SU-DHL-6 (cell line): ENCODE data around the gene PCDHA11.

Experiments
- H2AFZ ChIP-seq: fragments of 200-600 bp; sonication (generic); 2 replicates; pipeline ENCODE4 v1.6.1; 2014; ENCODE audit warnings: low read depth, mild to moderate bottlenecking, moderate library complexity, mixed read lengths, antibody characterized with exemption, low read length; ENCODE audit not compliant: severe bottlenecking
- H3F3A ChIP-seq: fragments of 200-600 bp; shearing (Covaris generic); 2 replicates; pipeline ENCODE4 v1.6.0; 2016; ENCODE audit warnings: antibody characterized with exemption, mild to moderate bottlenecking; ENCODE audit not compliant: insufficient read depth
- H3K27ac ChIP-seq: fragments of 200-600 bp; sonication (generic); 2 replicates; pipeline ENCODE4 v1.5.1; 2016; ENCODE audit warnings: low read depth, mild to moderate bottlenecking, low read length, moderate library complexity, mixed read lengths
- H3K27me3 ChIP-seq: fragments of 200-600 bp; sonication (generic), shearing (Covaris generic); 2 replicates; pipeline ENCODE4 v1.6.0; 2014; ENCODE audit warnings: mild to moderate bottlenecking, low read length
- H3K36me3 ChIP-seq: fragments of 200-600 bp; sonication (generic); 2 replicates; pipeline ENCODE4 v1.6.1; 2014; ENCODE audit warnings: mild to moderate bottlenecking, low read length, mixed read lengths
- H3K4me2 ChIP-seq: fragments of 300-600, 200-600 bp; shearing (Covaris generic), sonication (generic); 2 replicates; pipeline ENCODE4 v1.6.0; 2014; ENCODE audit warnings: low read length, low read depth, mild to moderate bottlenecking; ENCODE audit not compliant: poor library complexity, severe bottlenecking
- H3K4me3 ChIP-seq: fragments of 200-600 bp; sonication (generic); 2 replicates; pipeline ENCODE4 v1.5.1; 2014; ENCODE audit warnings: antibody characterized with exemption, low read length, mild to moderate bottlenecking, mixed read lengths; ENCODE audit not compliant: insufficient read depth, poor library complexity, severe bottlenecking
- H3K79me2 ChIP-seq: fragments of 200-600 bp; sonication (generic); 2 replicates; pipeline ENCODE4 v1.6.1; 2014; ENCODE audit warnings: mild to moderate bottlenecking, low read length, moderate library complexity; ENCODE audit not compliant: insufficient read depth
- H3K9ac ChIP-seq: fragments of 200-600 bp; sonication (generic); 2 replicates; pipeline ENCODE4 v1.7.0; 2014; ENCODE audit warnings: mild to moderate bottlenecking, low read length
- H3K9me2 ChIP-seq: fragments of 200-600 bp; sonication (generic); replicated peaks from 2 replicates; pipeline ENCODE4 v1.6.1; 2014; ENCODE audit warnings: low read length; ENCODE audit not compliant: insufficient read depth
- H3K9me3 ChIP-seq: fragments of 200-600 bp; sonication (generic); 2 replicates; pipeline ENCODE4 v1.6.1; 2014; ENCODE audit warnings: low read length, mixed read lengths; ENCODE audit not compliant: insufficient read depth
- H4K20me1 ChIP-seq: fragments of 200-600 bp; sonication (generic); 2 replicates; pipeline ENCODE4 v1.6.1; 2014; ENCODE audit warnings: low read depth, mild to moderate bottlenecking, antibody characterized with exemption, low read length, moderate library complexity, mixed read lengths
- EZH2phosphoT487 ChIP-seq: fragments of 200-600 bp; sonication (generic), shearing (Covaris generic); conservative IDR thresholded peaks from 2 replicates; pipeline ENCODE4 v1.6.1; 2018; ENCODE audit warnings: mild to moderate bottlenecking, antibody characterized with exemption, low read length, moderate library complexity, mixed read lengths
- TF ChIP-seq, protein P1 (sequence below): fragments of 200-600 bp; sonication (generic); IDR thresholded peaks from one replicate; pipeline ENCODE4 v1.5.1; 2017; ENCODE audit warnings: antibody characterized with exemption, mild to moderate bottlenecking, low read length, moderate library complexity; ENCODE audit not compliant: insufficient read depth, poor library complexity, severe bottlenecking

The PCDHA11 gene

DNA sequence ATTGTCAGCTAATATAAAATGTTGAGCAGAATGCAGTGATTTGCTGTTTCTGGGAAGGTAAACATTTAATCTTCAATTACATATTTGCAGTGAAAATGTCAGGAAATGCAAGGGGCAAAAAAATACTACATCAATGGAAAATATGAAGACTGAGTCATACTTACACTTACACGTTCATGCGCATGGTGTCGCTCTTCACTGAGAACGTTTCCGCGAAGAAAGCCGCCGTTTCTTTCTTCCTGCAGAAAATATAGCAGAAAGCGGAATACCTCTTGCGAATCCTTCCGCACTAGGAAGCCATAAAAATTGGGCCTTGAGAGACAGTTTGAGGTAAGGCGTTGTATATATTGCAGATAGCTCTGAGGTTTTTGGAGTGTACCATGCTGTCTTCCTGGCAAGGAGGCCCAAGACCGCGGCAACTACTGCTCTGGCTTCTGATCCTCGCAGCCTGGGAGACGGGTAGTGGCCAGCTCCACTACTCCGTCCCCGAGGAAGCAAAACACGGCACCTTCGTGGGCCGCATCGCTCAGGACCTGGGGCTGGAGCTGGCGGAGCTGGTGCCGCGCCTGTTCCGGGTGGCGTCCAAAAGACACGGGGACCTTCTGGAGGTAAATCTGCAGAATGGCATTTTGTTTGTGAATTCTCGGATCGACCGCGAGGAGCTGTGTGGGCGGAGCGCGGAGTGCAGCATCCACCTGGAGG lies 13.3 kb downstream of the PCDHA11 start, which contains the start of gene PCDHA13:
PCDHA13 (plus strand) TSS at position 236 of the 702 bp plus-strand sequence; CDS start at position 381, 145 bp downstream.
- no peaks in the 10 kb centered on the region; the same call in 1 of the 2 replicates for H3F3A ChIP-seq
- no peaks in the 10 kb centered on the region for H3K36me3 ChIP-seq
- H3K4me2 ChIP-seq: no peak within 1 kb of the TSS
- H3K9ac ChIP-seq: no peak within 1 kb of the TSS
- H3K9me2 ChIP-seq: no peaks in the 10 kb centered on the region
- no peak within 1 kb of the TSS for H3K4me3 ChIP-seq
- TF ChIP-seq, protein P1, sequence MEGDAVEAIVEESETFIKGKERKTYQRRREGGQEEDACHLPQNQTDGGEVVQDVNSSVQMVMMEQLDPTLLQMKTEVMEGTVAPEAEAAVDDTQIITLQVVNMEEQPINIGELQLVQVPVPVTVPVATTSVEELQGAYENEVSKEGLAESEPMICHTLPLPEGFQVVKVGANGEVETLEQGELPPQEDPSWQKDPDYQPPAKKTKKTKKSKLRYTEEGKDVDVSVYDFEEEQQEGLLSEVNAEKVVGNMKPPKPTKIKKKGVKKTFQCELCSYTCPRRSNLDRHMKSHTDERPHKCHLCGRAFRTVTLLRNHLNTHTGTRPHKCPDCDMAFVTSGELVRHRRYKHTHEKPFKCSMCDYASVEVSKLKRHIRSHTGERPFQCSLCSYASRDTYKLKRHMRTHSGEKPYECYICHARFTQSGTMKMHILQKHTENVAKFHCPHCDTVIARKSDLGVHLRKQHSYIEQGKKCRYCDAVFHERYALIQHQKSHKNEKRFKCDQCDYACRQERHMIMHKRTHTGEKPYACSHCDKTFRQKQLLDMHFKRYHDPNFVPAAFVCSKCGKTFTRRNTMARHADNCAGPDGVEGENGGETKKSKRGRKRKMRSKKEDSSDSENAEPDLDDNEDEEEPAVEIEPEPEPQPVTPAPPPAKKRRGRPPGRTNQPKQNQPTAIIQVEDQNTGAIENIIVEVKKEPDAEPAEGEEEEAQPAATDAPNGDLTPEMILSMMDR: no peak
- no peak for TF ChIP-seq EZH2phosphoT487
- no peak within 1 kb of the TSS for H2AFZ ChIP-seq
- H4K20me1 ChIP-seq: no peaks in the 10 kb centered on the region
- H3K27ac ChIP-seq: no peak within 1 kb of the TSS
- no peaks in the 10 kb centered on the region for H3K9me3 ChIP-seq
- H3K27me3 ChIP-seq: no peaks in the 10 kb centered on the region
- H3K79me2 ChIP-seq: no peaks in the 10 kb centered on the region

DNA sequence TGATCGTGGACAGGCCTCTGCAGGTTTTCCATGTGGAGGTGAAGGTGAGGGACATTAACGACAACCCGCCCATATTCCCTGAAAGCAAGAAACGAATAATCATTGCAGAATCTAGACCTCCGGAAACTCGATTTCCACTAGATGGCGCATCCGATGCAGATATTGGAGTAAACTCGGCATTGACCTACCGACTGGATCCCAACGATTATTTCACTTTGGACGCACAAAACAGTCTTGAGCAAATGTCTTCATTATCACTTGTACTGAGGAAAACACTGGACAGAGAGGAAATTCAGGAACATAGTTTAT lies 13.8 kb downstream of the PCDHA11 start:
- Histone ChIP-seq H3K9me3 (no peaks in the 10 kb centered on the region), H4K20me1 (no peaks in the 10 kb centered on the region), H3F3A (no peaks in the 10 kb centered on the region; the same call in 1 of the 2 replicates), H3K9me2 (no peaks in the 10 kb centered on the region), H3K9ac (no peak overlapping the region), H3K27ac (no peak overlapping the region), H3K4me2 (no peak overlapping the region), H3K36me3 (no peaks in the 10 kb centered on the region), H3K27me3 (no peaks in the 10 kb centered on the region), H3K4me3 (no peak overlapping the region), H3K79me2 (no peaks in the 10 kb centered on the region), H2AFZ (no peak overlapping the region)
- TF ChIP-seq, protein P1: no peak
- no peak for TF ChIP-seq EZH2phosphoT487

DNA sequence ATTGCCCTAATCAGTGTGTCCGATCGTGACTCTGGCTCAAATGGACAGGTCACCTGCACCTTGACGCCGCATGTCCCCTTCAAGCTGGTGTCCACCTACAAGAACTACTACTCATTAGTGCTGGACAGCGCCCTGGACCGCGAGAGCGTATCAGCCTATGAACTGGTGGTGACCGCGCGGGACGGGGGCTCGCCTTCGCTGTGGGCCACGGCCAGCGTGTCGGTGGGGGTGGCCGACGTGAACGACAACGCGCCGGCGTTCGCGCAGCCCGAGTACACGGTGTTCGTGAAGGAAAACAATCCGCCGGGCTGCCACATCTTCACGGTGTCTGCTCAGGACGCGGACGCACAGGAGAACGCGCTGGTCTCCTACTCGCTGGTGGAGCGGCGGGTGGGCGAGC lies 14.6 kb downstream of the PCDHA11 start:
- H3K9ac ChIP-seq: no peak overlapping the region
- no peaks in the 10 kb centered on the region for H3K36me3 ChIP-seq
- no peak overlapping the region for H3K4me3 ChIP-seq
- no peak overlapping the region for H2AFZ ChIP-seq
- H3K9me2 ChIP-seq: no peaks in the 10 kb centered on the region
- H3F3A ChIP-seq: no peaks in the 10 kb centered on the region; the same call in 1 of the 2 replicates
- no peak overlapping the region for H3K4me2 ChIP-seq
- H4K20me1 ChIP-seq: no peaks in the 10 kb centered on the region
- no peak overlapping the region for H3K27ac ChIP-seq
- H3K27me3 ChIP-seq: no peaks in the 10 kb centered on the region
- TF ChIP-seq, protein P1: no peak
- no peak for TF ChIP-seq EZH2phosphoT487
- no peaks in the 10 kb centered on the region for H3K79me2 ChIP-seq
- no peaks in the 10 kb centered on the region for H3K9me3 ChIP-seq
